K562 (cell line): ENCODE measurements around the gene KLK13. TPM values are rescaled to one million over a fixed set of nuclear protein-coding genes. Genes with fewer than 3 reads are reported as not detected.
A peak's percentile ranks its signal among the peaks of the same experiment; 100 is the strongest.

Experiments used
- CBFA2T3 ChIP-seq: fragments of 450-650 bp; IDR thresholded peaks from 2 replicates; pipeline ENCODE4 v1.6.1; 2017
- CC2D1A ChIP-seq: fragments of 450-650 bp; IDR thresholded peaks from 2 replicates; pipeline ENCODE4 v1.6.1; 2017; ENCODE audit warnings: mild to moderate bottlenecking
- DACH1 ChIP-seq: fragments of 450-650 bp; IDR thresholded peaks from 2 replicates; pipeline ENCODE4 v1.6.1; 2018; ENCODE audit not compliant: partially characterized antibody
- FOS ChIP-seq: IDR thresholded peaks from 3 replicates; pipeline ENCODE4 v1.6.1; 2011; ENCODE audit not compliant: insufficient read length; ENCODE audit errors: extremely low read depth
- MCM5 ChIP-seq: fragments of 450-650 bp; IDR thresholded peaks from 2 replicates; pipeline ENCODE4 v1.6.1; 2016; ENCODE audit warnings: low read depth
- NUFIP1 ChIP-seq: fragments of 450-650 bp; IDR thresholded peaks from 2 replicates; pipeline ENCODE4 v1.6.1; 2018; ENCODE audit not compliant: partially characterized antibody
- PCBP2 ChIP-seq: fragments of 200-400 bp; formaldehyde crosslinking; IDR thresholded peaks from 2 replicates; pipeline ENCODE4 v1.6.1; 2018; ENCODE audit warnings: low read length, low read depth, mild to moderate bottlenecking, moderate library complexity; ENCODE audit not compliant: poor library complexity, severe bottlenecking
- PHF20 ChIP-seq: fragments of 450-650 bp; IDR thresholded peaks from 2 replicates; pipeline ENCODE4 v1.6.1; 2018; ENCODE audit not compliant: partially characterized antibody
- RBFOX2 ChIP-seq: fragments of 200-400 bp; formaldehyde crosslinking; IDR thresholded peaks from 2 replicates; pipeline ENCODE4 v1.6.1; 2017; ENCODE audit warnings: low read depth, mild to moderate bottlenecking, low read length, moderate library complexity
- SAP30 ChIP-seq: fragments of 200-600 bp; sonication (generic); IDR thresholded peaks from 2 replicates; pipeline ENCODE4 v1.6.1; 2012; ENCODE audit warnings: borderline replicate concordance, low read depth, mild to moderate bottlenecking, moderate library complexity, low read length, control low read depth, inconsistent platforms; ENCODE audit not compliant: insufficient read depth, poor library complexity, severe bottlenecking
- SIN3A ChIP-seq, 2 experiments: fragments of 150-350 bp in 1 of 2; IDR thresholded peaks; 2 replicates each; pipeline ENCODE4 v1.6.1; 2011 to 2016; ENCODE audit warnings: borderline replicate concordance in 2 of 2, low read depth in 2 of 2, low read length in 2 of 2, mild to moderate bottlenecking in 2 of 2, moderate library complexity in 2 of 2; ENCODE audit not compliant: control insufficient read depth in 1 of 2
- SMARCE1 ChIP-seq: fragments of 450-650 bp; IDR thresholded peaks from 2 replicates; pipeline ENCODE4 v1.7.1; 2016; ENCODE audit warnings: mild to moderate bottlenecking
- ZBTB17 ChIP-seq: fragments of 450-650 bp; formaldehyde crosslinking; IDR thresholded peaks from 2 replicates; pipeline ENCODE4 v1.4.0; 2020; ENCODE audit warnings: mild to moderate bottlenecking
- ZKSCAN8 ChIP-seq: fragments of 200-800 bp; sonication (Bioruptor generic); IDR thresholded peaks from 2 replicates; pipeline ENCODE4 v1.6.1; 2016; ENCODE audit warnings: missing genetic modification characterization, missing compliant biosample characterization
- ZNF316 ChIP-seq: fragments of 450-650 bp; IDR thresholded peaks from 2 replicates; pipeline ENCODE4 v1.6.1; 2016
- ZNF384 ChIP-seq: IDR thresholded peaks from 2 replicates; pipeline ENCODE4 v1.6.1; 2012; ENCODE audit warnings: low read depth, low read length, improper control_type of control experiment
- ZNF551 ChIP-seq: fragments of 250-450 bp; sonication (Bioruptor Pico); IDR thresholded peaks from 2 replicates; pipeline ENCODE4 v1.5.0; 2021; ENCODE audit warnings: mild to moderate bottlenecking, moderate library complexity
- ZNF668 ChIP-seq: fragments of 250-450 bp; sonication (Bioruptor Pico); IDR thresholded peaks from 2 replicates; pipeline ENCODE4 v1.8.0; 2022; ENCODE audit warnings: mild to moderate bottlenecking, inconsistent platforms
- ZNF830 ChIP-seq: fragments of 250-450 bp; sonication (Bioruptor Pico); IDR thresholded peaks from 2 replicates; pipeline ENCODE4 v1.5.0; 2021; ENCODE audit warnings: mild to moderate bottlenecking
- polyA plus RNA-seq, 8 experiments: library from polyadenylated mRNA; depleted of rRNA in 4 of 8; stranded (reverse) in 5 of 8; unstranded in 3 of 8; fragments of >200 nt; fragmentation: Nextera tagmentation in 2 of 8; fragmentation: Illumina TruSeq in 1 of 8; extraction: Ambion mirVana in 2 of 8; extraction: Trizol in 1 of 8; gene quantifications; 2 replicates each; pipeline versions ENCODE4 v1.2.1 to v1.2.3, GENCODE V29; 2011 to 2014; ENCODE audit warnings: inconsistent platforms in 1 of 8, missing spikeins in 1 of 8
- total RNA-seq, 7 experiments: library from RNA; depleted of rRNA in 6 of 7; stranded (reverse); fragments of >200 nt in 6 of 7; fragmentation: Illumina TruSeq in 2 of 7; extraction: Trizol in 2 of 7; gene quantifications; 2 replicates each; pipeline versions ENCODE4 v1.2.1 to v1.2.3, GENCODE V29; 2011 to 2021; ENCODE audit warnings: low replicate concordance in 1 of 7
- TF ChIP-seq, protein P1 (sequence below): fragments of 200-800 bp; sonication (Bioruptor generic); IDR thresholded peaks from 2 replicates; pipeline ENCODE4 v1.6.1; 2017; ENCODE audit warnings: missing genetic modification characterization, missing compliant biosample characterization
- TF ChIP-seq, protein P2 (sequence below): sonication (generic); formaldehyde crosslinking; IDR thresholded peaks from 2 replicates; pipeline ENCODE4 v1.8.0; 2022; ENCODE audit warnings: missing genetic modification reagents, mild to moderate bottlenecking, borderline replicate concordance
- TF ChIP-seq, protein P3 (sequence below), 2 experiments: fragments of 450-650 bp; IDR thresholded peaks; 2 replicates each; pipeline ENCODE4 v1.6.1; 2018; ENCODE audit warnings: mild to moderate bottlenecking in 2 of 2, low read depth in 1 of 2; ENCODE audit not compliant: partially characterized antibody in 2 of 2

The KLK13 gene
- total and polyA plus RNA-seq, 9 of the 15 experiments (the other 6 are each of a cell fraction or from before 2014, with no cell fraction given): 0.72 to 9.0 (median 2.3) TPM

DNA sequence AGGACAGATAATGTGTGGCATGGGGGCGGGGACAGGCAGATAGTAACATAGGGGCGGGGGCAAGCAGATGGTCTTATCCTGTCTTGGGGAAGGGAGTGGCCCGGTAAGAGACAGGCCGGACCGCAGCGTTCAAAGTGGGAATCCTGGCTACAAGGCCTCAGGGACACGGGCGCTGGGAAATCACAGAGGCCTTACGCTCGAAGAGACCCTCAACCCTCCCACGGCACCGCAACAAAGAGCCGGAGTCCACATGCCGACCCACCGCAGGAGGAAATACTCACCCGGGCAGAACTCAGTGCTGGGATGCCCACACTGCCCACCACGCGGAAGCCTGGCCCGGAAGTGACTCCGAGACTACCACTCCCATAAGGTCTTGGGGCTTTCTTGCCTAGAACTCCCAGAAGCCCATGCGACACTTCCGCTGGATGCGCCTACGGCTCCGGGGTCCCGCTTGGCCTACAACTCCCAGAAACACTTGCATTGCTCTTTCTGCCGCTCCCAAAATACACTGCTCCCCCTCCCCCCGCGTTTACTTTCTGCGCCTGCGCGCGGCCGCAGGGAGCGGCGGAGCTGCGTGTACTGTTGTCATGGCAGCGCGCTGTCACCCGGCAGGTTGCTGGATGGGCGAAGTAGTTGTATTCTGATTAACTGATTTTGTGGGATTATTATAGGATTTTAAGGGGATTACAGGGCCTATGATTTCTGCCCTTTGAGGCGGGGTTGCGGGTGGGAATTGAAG lies 43.3 kb upstream of the KLK13 start, which contains the start of gene CTU1 (continued):
- TF ChIP-seq, protein P1, sequence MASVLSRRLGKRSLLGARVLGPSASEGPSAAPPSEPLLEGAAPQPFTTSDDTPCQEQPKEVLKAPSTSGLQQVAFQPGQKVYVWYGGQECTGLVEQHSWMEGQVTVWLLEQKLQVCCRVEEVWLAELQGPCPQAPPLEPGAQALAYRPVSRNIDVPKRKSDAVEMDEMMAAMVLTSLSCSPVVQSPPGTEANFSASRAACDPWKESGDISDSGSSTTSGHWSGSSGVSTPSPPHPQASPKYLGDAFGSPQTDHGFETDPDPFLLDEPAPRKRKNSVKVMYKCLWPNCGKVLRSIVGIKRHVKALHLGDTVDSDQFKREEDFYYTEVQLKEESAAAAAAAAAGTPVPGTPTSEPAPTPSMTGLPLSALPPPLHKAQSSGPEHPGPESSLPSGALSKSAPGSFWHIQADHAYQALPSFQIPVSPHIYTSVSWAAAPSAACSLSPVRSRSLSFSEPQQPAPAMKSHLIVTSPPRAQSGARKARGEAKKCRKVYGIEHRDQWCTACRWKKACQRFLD (CRISPR knock-in tag): peak; percentile 88
- TF ChIP-seq CC2D1A (no peak; the same call in 1 of the 2 replicates), PHF20 (peak; percentile 86), ZNF316 (no peak), CBFA2T3 (peak; percentile 54), ZNF668 (CRISPR knock-in tag) (no peak), PCBP2 (no peak), ZNF551 (no peak), MCM5 (no peak), DACH1 (no peak), NUFIP1 (no peak), FOS (no peak), SMARCE1 (peak; percentile 7; the same call in 1 of the 2 replicates), ZKSCAN8 (CRISPR knock-in tag) (no peak), RBFOX2 (peak; percentile 93), ZBTB17 (CRISPR knock-in tag) (no peak), ZNF384 (no peak), SIN3A (IDR thresholded peaks at IDR 0.05; ENCODE audit: borderline replicate concordance in 2 of 2, control insufficient read depth in 1 of 2, low read depth in 2 of 2, low read length in 2 of 2) (peak; percentile 78 to 80; a peak in 3 of 4 replicates), ZNF830 (CRISPR knock-in tag) (no peak), SAP30 (peak; percentile 77)
- TF ChIP-seq, protein P2, sequence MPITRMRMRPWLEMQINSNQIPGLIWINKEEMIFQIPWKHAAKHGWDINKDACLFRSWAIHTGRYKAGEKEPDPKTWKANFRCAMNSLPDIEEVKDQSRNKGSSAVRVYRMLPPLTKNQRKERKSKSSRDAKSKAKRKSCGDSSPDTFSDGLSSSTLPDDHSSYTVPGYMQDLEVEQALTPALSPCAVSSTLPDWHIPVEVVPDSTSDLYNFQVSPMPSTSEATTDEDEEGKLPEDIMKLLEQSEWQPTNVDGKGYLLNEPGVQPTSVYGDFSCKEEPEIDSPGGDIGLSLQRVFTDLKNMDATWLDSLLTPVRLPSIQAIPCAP (CRISPR knock-in tag): no peak
- TF ChIP-seq, protein P3, sequence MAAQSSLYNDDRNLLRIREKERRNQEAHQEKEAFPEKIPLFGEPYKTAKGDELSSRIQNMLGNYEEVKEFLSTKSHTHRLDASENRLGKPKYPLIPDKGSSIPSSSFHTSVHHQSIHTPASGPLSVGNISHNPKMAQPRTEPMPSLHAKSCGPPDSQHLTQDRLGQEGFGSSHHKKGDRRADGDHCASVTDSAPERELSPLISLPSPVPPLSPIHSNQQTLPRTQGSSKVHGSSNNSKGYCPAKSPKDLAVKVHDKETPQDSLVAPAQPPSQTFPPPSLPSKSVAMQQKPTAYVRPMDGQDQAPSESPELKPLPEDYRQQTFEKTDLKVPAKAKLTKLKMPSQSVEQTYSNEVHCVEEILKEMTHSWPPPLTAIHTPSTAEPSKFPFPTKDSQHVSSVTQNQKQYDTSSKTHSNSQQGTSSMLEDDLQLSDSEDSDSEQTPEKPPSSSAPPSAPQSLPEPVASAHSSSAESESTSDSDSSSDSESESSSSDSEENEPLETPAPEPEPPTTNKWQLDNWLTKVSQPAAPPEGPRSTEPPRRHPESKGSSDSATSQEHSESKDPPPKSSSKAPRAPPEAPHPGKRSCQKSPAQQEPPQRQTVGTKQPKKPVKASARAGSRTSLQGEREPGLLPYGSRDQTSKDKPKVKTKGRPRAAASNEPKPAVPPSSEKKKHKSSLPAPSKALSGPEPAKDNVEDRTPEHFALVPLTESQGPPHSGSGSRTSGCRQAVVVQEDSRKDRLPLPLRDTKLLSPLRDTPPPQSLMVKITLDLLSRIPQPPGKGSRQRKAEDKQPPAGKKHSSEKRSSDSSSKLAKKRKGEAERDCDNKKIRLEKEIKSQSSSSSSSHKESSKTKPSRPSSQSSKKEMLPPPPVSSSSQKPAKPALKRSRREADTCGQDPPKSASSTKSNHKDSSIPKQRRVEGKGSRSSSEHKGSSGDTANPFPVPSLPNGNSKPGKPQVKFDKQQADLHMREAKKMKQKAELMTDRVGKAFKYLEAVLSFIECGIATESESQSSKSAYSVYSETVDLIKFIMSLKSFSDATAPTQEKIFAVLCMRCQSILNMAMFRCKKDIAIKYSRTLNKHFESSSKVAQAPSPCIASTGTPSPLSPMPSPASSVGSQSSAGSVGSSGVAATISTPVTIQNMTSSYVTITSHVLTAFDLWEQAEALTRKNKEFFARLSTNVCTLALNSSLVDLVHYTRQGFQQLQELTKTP (IDR thresholded peaks at IDR 0.05; ENCODE audit: low read depth in 1 of 2, partially characterized antibody in 2 of 2): peak; percentile 58 to 98
